ENCODE data around the gene SESN3.

SESN3 gene

DNA sequence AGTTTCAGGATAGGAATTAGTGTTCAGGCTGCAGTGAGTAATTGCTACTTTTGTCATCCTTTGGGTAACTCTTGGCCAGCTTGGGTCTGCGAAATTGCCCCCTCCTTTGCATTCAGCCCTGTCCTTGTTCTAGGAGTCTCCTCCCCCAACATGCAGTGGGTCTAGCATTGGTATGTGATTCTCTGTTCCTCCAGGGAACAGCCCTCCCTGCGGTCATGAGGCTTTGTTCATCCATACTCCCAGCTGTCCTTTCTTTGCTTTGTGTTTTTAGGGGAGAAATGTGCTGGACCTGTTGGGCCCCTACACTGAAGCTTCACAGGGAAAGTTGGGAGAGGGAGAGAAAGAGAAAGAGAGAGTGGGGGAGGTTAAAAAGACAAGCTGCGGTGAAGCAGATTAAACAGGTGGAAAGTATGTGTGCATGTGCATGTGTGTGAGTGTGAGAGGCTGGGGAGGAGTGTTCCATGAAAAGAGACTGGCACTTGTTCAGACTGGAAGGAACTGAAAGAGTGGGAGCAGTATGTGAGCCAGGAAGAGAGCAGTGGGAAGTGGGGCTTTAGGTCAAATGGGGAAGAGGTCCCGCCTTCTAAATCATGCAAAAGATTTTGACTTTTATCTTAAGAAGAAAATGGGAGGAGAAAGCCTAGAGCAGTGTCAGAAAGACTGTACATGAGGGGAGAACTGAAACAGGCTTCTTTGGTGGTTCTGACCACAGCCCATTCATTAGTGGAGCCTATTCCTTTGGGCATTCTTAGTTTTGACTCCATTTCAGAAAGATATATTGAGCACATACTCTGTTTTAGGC, 17.9 kb upstream of the SESN3 start:
- H3K4me3 ChIP-seq (replicated peaks in 1 of 2; ENCODE audit: low read depth in 2 of 2, low read length in 2 of 2), result no peak overlapping the region
- TF ChIP-seq, protein P1, sequence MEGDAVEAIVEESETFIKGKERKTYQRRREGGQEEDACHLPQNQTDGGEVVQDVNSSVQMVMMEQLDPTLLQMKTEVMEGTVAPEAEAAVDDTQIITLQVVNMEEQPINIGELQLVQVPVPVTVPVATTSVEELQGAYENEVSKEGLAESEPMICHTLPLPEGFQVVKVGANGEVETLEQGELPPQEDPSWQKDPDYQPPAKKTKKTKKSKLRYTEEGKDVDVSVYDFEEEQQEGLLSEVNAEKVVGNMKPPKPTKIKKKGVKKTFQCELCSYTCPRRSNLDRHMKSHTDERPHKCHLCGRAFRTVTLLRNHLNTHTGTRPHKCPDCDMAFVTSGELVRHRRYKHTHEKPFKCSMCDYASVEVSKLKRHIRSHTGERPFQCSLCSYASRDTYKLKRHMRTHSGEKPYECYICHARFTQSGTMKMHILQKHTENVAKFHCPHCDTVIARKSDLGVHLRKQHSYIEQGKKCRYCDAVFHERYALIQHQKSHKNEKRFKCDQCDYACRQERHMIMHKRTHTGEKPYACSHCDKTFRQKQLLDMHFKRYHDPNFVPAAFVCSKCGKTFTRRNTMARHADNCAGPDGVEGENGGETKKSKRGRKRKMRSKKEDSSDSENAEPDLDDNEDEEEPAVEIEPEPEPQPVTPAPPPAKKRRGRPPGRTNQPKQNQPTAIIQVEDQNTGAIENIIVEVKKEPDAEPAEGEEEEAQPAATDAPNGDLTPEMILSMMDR (IDR thresholded peaks at IDR 0.05; ENCODE audit: low read depth, low read length), result no peak
- no peak for DNase-seq (ENCODE audit: low read depth in 2 of 2)

DNA sequence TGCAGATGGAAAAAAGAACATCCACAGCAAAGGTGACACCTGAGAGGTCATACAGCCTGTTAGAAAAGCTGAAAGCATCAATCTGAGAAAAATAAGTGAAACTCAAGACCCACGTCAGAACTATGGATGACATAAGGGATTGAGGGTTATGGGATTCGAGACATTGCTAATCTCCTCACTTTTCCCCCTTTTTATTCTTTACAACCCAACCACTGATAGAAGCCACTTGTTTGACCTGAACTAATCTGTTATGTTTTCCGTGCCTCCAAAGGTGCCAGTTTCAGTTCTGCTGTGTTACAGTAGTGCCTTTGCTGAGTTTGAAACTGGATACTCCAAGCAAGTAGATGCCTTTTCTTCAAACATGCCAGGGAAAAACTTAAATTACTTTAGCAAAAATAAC, 16.9 kb upstream of the SESN3 start:
- TF ChIP-seq, protein P1 (IDR thresholded peaks at IDR 0.05; ENCODE audit: low read depth, low read length), result no peak
- no peak overlapping the region for H3K4me3 ChIP-seq (replicated peaks in 1 of 2; ENCODE audit: low read depth in 2 of 2, low read length in 2 of 2)
- no peak for DNase-seq (ENCODE audit: low read depth in 2 of 2)

DNA sequence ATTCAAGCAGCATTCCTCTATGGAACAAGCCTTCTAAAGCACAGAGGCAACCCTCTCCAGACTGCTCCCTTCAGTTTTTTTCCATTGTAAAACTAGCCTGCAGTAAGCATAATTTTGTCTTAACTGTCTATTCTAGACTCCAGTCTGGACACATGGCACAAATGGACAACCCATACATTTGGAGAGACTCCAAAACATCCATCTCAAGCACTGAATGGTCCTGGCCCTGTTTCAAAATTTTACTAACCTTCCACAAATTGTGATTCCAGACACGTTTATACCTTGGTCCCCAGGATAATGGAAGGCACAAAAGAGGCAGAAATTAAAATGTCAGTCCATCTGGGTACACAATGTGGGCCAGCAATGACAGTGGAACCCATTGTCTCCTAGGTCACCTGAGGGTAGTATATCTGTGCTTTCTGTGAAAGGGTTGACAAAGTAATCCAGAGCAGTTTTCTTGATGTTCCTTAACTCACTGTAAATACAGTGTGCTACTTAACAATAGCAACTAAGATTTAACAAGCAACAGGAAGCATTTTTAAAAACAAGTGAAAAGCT, 16.2 kb upstream of the SESN3 start:
- DNase-seq (ENCODE audit: low read depth in 2 of 2), result no peak
- H3K4me3 ChIP-seq (replicated peaks in 1 of 2; ENCODE audit: low read depth in 2 of 2, low read length in 2 of 2), result no peak overlapping the region
- TF ChIP-seq, protein P1 (IDR thresholded peaks at IDR 0.05; ENCODE audit: low read depth, low read length), result no peak

DNA sequence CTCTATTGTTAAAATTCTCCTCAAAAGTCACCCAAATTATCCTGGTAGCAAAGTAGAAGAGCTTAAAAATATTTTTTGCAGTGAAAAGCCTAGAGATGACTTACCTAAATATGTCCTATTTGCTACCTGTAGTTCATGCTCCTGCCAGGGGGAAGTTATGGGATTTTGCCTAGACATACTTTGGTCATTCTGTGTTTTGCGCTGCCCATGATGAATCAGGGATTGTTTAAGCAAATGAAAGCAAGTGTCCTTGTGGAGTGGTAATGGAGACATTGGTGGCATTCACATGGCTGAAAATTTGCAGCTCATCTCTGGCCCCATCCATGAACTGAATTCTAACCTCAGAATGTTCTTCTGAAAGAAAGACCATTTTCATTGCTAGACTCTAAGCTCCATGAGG, 14.6 kb upstream of the SESN3 start:
- TF ChIP-seq, protein P1 (IDR thresholded peaks at IDR 0.05; ENCODE audit: low read depth, low read length), result no peak
- DNase-seq (ENCODE audit: low read depth in 2 of 2), result no peak
- no peak overlapping the region for H3K4me3 ChIP-seq (replicated peaks in 1 of 2; ENCODE audit: low read depth in 2 of 2, low read length in 2 of 2)

DNA sequence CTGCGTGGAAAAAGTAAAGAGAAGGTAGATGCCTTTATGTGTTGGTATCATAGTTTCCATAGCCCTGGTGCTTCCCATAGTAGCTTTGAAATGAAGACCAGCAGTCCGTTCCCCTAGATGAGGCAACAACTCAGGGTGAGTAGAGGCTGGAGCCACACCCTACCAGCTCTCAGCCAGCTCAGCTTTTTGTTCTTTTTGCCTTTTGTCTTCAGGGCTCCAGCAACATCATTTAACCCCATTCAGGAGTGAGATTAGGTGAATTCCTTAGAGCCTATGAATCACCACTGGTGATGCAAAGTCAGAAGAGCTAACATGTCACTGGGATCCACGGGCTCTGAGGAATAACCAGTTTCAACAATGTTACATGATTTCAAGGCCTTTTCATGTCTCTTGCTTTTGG, 14.0 kb upstream of the SESN3 start:
- no peak overlapping the region for H3K4me3 ChIP-seq (replicated peaks in 1 of 2; ENCODE audit: low read depth in 2 of 2, low read length in 2 of 2)
- TF ChIP-seq, protein P1 (IDR thresholded peaks at IDR 0.05; ENCODE audit: low read depth, low read length), result no peak
- DNase-seq (ENCODE audit: low read depth in 2 of 2), result peak; percentile 69 to 71

DNA sequence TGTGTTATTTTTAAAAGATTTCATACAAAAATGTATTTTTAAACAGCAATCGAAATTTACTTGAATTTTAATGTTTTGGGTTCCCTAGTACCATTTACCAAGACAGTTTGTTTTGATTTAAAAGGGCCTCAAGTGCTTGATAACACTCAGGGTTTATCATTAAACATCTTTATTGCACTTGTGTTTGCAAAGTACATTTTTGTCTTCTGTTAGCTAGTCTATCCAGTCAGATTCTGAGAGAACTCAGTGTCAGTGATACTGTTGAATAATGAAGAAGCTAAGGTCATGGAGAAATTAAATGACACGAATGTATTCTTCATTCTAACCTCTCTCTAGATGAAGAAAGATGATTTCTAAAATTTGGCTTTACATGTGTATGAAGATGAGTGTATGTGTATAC, 12.7 kb upstream of the SESN3 start:
- TF ChIP-seq, protein P1 (IDR thresholded peaks at IDR 0.05; ENCODE audit: low read depth, low read length), result no peak
- DNase-seq (ENCODE audit: low read depth in 2 of 2), result no peak
- H3K4me3 ChIP-seq (replicated peaks in 1 of 2; ENCODE audit: low read depth in 2 of 2, low read length in 2 of 2), result no peak overlapping the region

Data from cardiac fibroblast (primary cell).